Measurements from ENCODE around the gene CNOT11. TPM values are rescaled to one million over a fixed set of nuclear protein-coding genes. Genes with fewer than 3 reads are reported as not detected.

CNOT11 gene
- polyA plus RNA-seq, 1 donor (not counting 4 experiments of a cell fraction or from before 2014, with no cell fraction given), result 83.1 TPM

DNA sequence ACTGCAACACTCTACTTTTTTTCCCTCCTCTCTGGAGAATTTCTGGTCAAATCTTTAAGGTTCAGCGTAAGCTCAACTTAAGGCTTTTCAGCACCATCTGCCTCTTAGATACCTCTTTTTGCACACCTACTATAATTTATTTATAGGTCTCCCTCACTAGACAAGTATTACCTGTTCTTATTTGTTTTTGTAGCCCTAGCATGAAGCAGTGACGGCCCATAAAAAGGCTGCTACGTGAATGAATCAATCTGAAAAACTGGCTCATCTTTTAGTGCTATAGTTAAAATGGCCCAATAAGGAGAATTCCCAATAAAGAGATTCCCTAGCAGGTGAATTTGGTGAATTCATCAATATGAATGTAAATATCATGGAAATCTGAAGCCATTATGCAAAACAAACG lies 49.3 kb downstream of the CNOT11 start:
- peaks cover 17% of the 10 kb centered on the region for H3K4me1 ChIP-seq (ENCODE audit: control insufficient read depth, extremely low read depth, insufficient read depth, low read length)
- H3K4me3 ChIP-seq (ENCODE audit: control insufficient read depth in 2 of 3, extremely low read depth in 1 of 3, insufficient read depth in 2 of 3, low read depth in 1 of 3, low read length in 3 of 3), result no peak overlapping the region
- peaks cover 98% of the 10 kb centered on the region for H3K79me2 ChIP-seq (ENCODE audit: control insufficient read depth, insufficient read depth, low read length)
- no peaks in the 10 kb centered on the region for H3K27me3 ChIP-seq (ENCODE audit: control insufficient read depth, extremely low read depth, insufficient read depth, low read length)
- no peak overlapping the region for H3K9ac ChIP-seq (ENCODE audit: control insufficient read depth, extremely low read depth, insufficient read depth, low read length)
- no peak for FAIRE-seq
- TF ChIP-seq, protein P1, sequence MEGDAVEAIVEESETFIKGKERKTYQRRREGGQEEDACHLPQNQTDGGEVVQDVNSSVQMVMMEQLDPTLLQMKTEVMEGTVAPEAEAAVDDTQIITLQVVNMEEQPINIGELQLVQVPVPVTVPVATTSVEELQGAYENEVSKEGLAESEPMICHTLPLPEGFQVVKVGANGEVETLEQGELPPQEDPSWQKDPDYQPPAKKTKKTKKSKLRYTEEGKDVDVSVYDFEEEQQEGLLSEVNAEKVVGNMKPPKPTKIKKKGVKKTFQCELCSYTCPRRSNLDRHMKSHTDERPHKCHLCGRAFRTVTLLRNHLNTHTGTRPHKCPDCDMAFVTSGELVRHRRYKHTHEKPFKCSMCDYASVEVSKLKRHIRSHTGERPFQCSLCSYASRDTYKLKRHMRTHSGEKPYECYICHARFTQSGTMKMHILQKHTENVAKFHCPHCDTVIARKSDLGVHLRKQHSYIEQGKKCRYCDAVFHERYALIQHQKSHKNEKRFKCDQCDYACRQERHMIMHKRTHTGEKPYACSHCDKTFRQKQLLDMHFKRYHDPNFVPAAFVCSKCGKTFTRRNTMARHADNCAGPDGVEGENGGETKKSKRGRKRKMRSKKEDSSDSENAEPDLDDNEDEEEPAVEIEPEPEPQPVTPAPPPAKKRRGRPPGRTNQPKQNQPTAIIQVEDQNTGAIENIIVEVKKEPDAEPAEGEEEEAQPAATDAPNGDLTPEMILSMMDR (optimal IDR thresholded peaks at IDR 0.05 in 1 of 3, IDR thresholded peaks at IDR 0.05 in 1 of 3, conservative IDR thresholded peaks at IDR 0.05 in 1 of 3; ENCODE audit: extremely low read depth in 1 of 3, insufficient read depth in 2 of 3, low read length in 3 of 3), result no peak
- no peak overlapping the region for H3K27ac ChIP-seq (ENCODE audit: control insufficient read depth, insufficient read depth, low read length)
- H3K36me3 ChIP-seq (ENCODE audit: control insufficient read depth in 2 of 2, extremely low read depth in 1 of 2, insufficient read depth in 2 of 2, low read length in 2 of 2), result peaks cover 5 to 15% of the 10 kb centered on the region in 2 experiments
- peaks cover 6% of the 10 kb centered on the region for H3K9me1 ChIP-seq (ENCODE audit: control insufficient read depth, extremely low read depth, insufficient read depth, low read length)
- H3K4me2 ChIP-seq (ENCODE audit: control insufficient read depth, extremely low read depth, insufficient read depth, low read depth, low read length), result no peak overlapping the region
- no peak for DNase-seq (ENCODE audit: low read depth, low spot score)
- H4K20me1 ChIP-seq (ENCODE audit: control insufficient read depth, extremely low read depth, insufficient read depth, low read length), result peaks cover 39% of the 10 kb centered on the region
- dilution Hi-C loops (cut with MboI; ENCODE audit: extremely low pct_ligation_motif_present, low sequenced_read_pairs), result no loop called here
- no peak overlapping the region for H2AFZ ChIP-seq (ENCODE audit: control insufficient read depth, low read length)
- H3K9me3 ChIP-seq (ENCODE audit: control insufficient read depth, low read depth, low read length), result no peaks in the 10 kb centered on the region

DNA sequence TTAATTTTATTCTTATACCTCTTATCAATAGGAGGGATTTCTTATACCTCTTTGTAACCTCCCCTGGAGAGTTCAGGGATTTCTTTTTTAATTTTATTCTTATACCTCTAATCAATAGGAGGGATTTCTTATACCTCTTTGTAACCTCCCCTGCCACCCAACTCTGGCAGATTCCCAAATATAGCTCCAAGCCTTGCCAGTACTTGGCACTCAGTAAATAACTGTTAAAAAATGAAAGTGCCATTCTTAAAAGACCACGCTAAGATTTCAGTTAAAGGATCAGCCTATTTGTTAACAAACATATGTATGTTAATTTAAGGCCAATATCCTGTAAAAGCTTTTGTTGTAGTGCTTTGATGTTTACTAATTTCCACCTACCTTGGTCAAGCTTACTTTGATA lies 51.0 kb downstream of the CNOT11 start:
- H3K9me3 ChIP-seq (ENCODE audit: control insufficient read depth, low read depth, low read length), result no peaks in the 10 kb centered on the region
- no peak overlapping the region for H3K4me3 ChIP-seq (ENCODE audit: control insufficient read depth in 2 of 3, extremely low read depth in 1 of 3, insufficient read depth in 2 of 3, low read depth in 1 of 3, low read length in 3 of 3)
- no peak overlapping the region for H2AFZ ChIP-seq (ENCODE audit: control insufficient read depth, low read length)
- no peak overlapping the region for H3K4me2 ChIP-seq (ENCODE audit: control insufficient read depth, extremely low read depth, insufficient read depth, low read depth, low read length)
- H3K9ac ChIP-seq (ENCODE audit: control insufficient read depth, extremely low read depth, insufficient read depth, low read length), result no peak overlapping the region
- no peaks in the 10 kb centered on the region for H3K27me3 ChIP-seq (ENCODE audit: control insufficient read depth, extremely low read depth, insufficient read depth, low read length)
- no peak for FAIRE-seq
- peaks cover 98% of the 10 kb centered on the region for H3K79me2 ChIP-seq (ENCODE audit: control insufficient read depth, insufficient read depth, low read length)
- peaks cover 42% of the 10 kb centered on the region for H4K20me1 ChIP-seq (ENCODE audit: control insufficient read depth, extremely low read depth, insufficient read depth, low read length)
- H3K9me1 ChIP-seq (ENCODE audit: control insufficient read depth, extremely low read depth, insufficient read depth, low read length), result peaks cover 6% of the 10 kb centered on the region
- TF ChIP-seq EZH2 (IDR thresholded peaks at IDR 0.05; ENCODE audit: low read length), result no peak
- TF ChIP-seq, protein P1 (optimal IDR thresholded peaks at IDR 0.05 in 1 of 3, IDR thresholded peaks at IDR 0.05 in 1 of 3, conservative IDR thresholded peaks at IDR 0.05 in 1 of 3; ENCODE audit: extremely low read depth in 1 of 3, insufficient read depth in 2 of 3, low read length in 3 of 3), result no peak
- H3K4me1 ChIP-seq (ENCODE audit: control insufficient read depth, extremely low read depth, insufficient read depth, low read length), result peaks cover 18% of the 10 kb centered on the region
- H3K36me3 ChIP-seq (ENCODE audit: control insufficient read depth in 2 of 2, extremely low read depth in 1 of 2, insufficient read depth in 2 of 2, low read length in 2 of 2), result peaks cover 5 to 15% of the 10 kb centered on the region in 2 experiments
- H3K27ac ChIP-seq (ENCODE audit: control insufficient read depth, insufficient read depth, low read length), result no peak overlapping the region
- no peak for DNase-seq (ENCODE audit: low read depth, low spot score)
- dilution Hi-C loops (cut with MboI; ENCODE audit: extremely low pct_ligation_motif_present, low sequenced_read_pairs), result no loop called here

All from keratinocyte (primary cell).